ENCODE data around the gene DRD2. TPM values are rescaled to one million over a fixed set of nuclear protein-coding genes. Genes with fewer than 3 reads are reported as not detected.
"Not testable (repeated sequence)": the region's sequence is repeated elsewhere in the genome, so short reads cannot be mapped to it uniquely, and the experiment has no call there.

DRD2 gene
- total RNA-seq = not detected

DNA sequence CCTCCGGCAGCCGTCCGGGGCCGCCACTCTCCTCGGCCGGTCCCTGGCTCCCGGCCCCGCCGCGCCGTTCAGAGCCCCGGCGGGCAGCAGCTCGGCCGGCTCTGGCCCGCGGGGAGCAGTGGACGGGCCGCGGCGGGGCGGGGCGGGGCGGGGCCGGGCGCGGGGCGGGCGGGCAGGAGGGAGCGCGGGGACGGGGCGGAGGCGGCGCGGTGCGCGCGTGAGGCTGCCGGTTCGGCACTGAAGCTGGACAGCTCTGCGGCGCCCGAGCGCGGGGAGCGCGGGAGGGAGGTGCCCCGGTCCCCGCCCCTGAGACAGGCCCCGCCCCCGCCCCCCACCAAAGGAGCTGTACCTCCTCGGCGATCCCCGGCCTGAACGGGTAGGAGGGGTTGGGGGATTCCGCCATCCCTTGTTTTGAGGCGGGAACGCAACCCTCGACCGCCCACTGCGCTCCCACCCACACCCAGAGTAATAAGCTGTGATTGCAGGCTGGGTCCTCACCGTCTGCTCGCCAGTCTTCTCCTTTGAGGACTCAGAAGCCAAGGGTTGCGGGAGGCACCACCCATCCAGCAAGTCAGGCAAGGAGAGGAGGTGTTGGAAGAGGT is at the start of gene DRD2:
Gene DRD2 (minus strand): TSS at position 239 of the 602 bp plus-strand sequence. CDS start 50,747 bp downstream, outside the sequence.
- no peaks in the 10 kb centered on the region for H3K4me1 ChIP-seq (ENCODE audit: control insufficient read depth in 3 of 3, insufficient read depth in 3 of 3, low read length in 3 of 3)
- no peak within 1 kb of the TSS for H3K4me3 ChIP-seq (ENCODE audit: low read length in 3 of 3)
- no peaks in the 10 kb centered on the region for H3K36me3 ChIP-seq (ENCODE audit: control insufficient read depth in 3 of 3, insufficient read depth in 3 of 3, low read length in 3 of 3)
- no peak within 1 kb of the TSS for H3K9ac ChIP-seq (ENCODE audit: low read depth in 1 of 3, low read length in 3 of 3)
- no peak within 1 kb of the TSS for H3K27ac ChIP-seq (ENCODE audit: low read depth, low read length)
- no peaks in the 10 kb centered on the region for H3K9me3 ChIP-seq (ENCODE audit: control insufficient read depth in 3 of 3, low read length in 3 of 3)
- H3K27me3 ChIP-seq (ENCODE audit: control insufficient read depth in 3 of 3, insufficient read depth in 3 of 3, low read length in 3 of 3) = peaks cover 57 to 65% (median 62%) of the 10 kb centered on the region in 3 donors

GRCh38 chr11:113523906-113524305 is 48.7 kb upstream of the DRD2 start:
- H3K27me3 ChIP-seq (ENCODE audit: control insufficient read depth in 3 of 3, insufficient read depth in 3 of 3, low read length in 3 of 3); H3K9ac ChIP-seq (ENCODE audit: low read depth in 1 of 3, low read length in 3 of 3); H3K4me1 ChIP-seq (ENCODE audit: control insufficient read depth in 3 of 3, insufficient read depth in 3 of 3, low read length in 3 of 3); H3K4me3 ChIP-seq (ENCODE audit: low read length in 3 of 3); H3K36me3 ChIP-seq (ENCODE audit: control insufficient read depth in 3 of 3, insufficient read depth in 3 of 3, low read length in 3 of 3); H3K9me3 ChIP-seq (ENCODE audit: control insufficient read depth in 3 of 3, low read length in 3 of 3); H3K27ac ChIP-seq (ENCODE audit: low read depth, low read length): not testable (repeated sequence)

DNA sequence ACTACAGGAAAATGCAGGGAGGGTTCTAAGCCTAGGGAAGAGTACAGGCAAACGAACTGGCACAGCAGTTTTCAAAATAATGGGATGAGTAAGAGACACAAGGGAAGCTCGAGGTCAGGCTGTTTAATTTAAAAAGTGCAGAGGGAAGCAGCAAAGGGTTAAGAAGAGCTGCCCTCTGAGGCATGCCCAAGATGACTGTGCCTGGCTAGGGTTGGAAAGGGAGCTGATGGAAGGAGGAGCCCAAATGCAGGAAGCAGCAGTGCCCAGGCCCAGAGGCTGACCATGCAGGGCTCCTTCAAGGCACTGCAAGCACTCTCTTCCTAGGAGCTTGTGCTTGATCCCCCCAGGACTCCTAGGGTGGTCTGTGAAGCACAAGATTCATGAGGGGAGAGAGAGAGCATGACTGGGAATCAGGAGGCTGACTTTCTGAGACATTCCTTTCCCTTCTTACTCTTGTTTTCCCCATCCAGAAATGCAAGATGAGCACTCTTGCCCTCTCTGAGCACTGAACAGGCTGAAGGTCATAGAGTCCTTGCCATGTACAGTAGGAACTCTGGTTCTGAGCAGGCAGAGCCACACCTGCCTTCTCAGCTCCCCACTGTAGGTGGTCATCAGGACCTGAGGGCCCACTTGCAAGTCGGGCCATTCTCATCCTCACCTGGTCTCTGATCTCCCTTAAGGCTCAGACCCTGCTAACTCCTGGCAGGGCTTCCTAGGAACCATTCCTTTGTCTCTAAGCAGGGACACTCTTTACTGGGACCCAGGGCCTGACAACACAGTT is 46.7 kb upstream of the DRD2 start:
- Histone ChIP-seq H3K4me3 (ENCODE audit: low read length in 3 of 3) (no peak overlapping the region), H3K27ac (ENCODE audit: low read depth, low read length) (no peak overlapping the region), H3K27me3 (ENCODE audit: control insufficient read depth in 3 of 3, insufficient read depth in 3 of 3, low read length in 3 of 3) (peaks cover 0 to 4% (median 4%) of the 10 kb centered on the region in 3 donors), H3K36me3 (ENCODE audit: control insufficient read depth in 3 of 3, insufficient read depth in 3 of 3, low read length in 3 of 3) (no peaks in the 10 kb centered on the region), H3K4me1 (ENCODE audit: control insufficient read depth in 3 of 3, insufficient read depth in 3 of 3, low read length in 3 of 3) (no peaks in the 10 kb centered on the region), H3K9ac (ENCODE audit: low read depth in 1 of 3, low read length in 3 of 3) (no peak overlapping the region), H3K9me3 (ENCODE audit: control insufficient read depth in 3 of 3, low read length in 3 of 3) (no peaks in the 10 kb centered on the region)

- peaks cover 0 to 4% (median 4%) of the 10 kb centered on the region in 3 donors for H3K27me3 ChIP-seq (ENCODE audit: control insufficient read depth in 3 of 3, insufficient read depth in 3 of 3, low read length in 3 of 3)
- H3K9me3 ChIP-seq (ENCODE audit: control insufficient read depth in 3 of 3, low read length in 3 of 3) = no peaks in the 10 kb centered on the region
- no peak overlapping the region for H3K27ac ChIP-seq (ENCODE audit: low read depth, low read length)
- no peaks in the 10 kb centered on the region for H3K36me3 ChIP-seq (ENCODE audit: control insufficient read depth in 3 of 3, insufficient read depth in 3 of 3, low read length in 3 of 3)
- H3K9ac ChIP-seq (ENCODE audit: low read depth in 1 of 3, low read length in 3 of 3) = no peak overlapping the region
- no peaks in the 10 kb centered on the region for H3K4me1 ChIP-seq (ENCODE audit: control insufficient read depth in 3 of 3, insufficient read depth in 3 of 3, low read length in 3 of 3)
- no peak overlapping the region for H3K4me3 ChIP-seq (ENCODE audit: low read length in 3 of 3)
These were observed 44.9 kb upstream of the DRD2 start for GRCh38 chr11:113519989-113520613.

- H3K9me3 ChIP-seq (ENCODE audit: control insufficient read depth in 3 of 3, low read length in 3 of 3) = no peaks in the 10 kb centered on the region
- H3K4me3 ChIP-seq (ENCODE audit: low read length in 3 of 3) = no peak overlapping the region
- H3K9ac ChIP-seq (ENCODE audit: low read depth in 1 of 3, low read length in 3 of 3) = no peak overlapping the region
- H3K4me1 ChIP-seq (ENCODE audit: control insufficient read depth in 3 of 3, insufficient read depth in 3 of 3, low read length in 3 of 3) = no peaks in the 10 kb centered on the region
- H3K27me3 ChIP-seq (ENCODE audit: control insufficient read depth in 3 of 3, insufficient read depth in 3 of 3, low read length in 3 of 3) = peaks cover 0 to 4% (median 4%) of the 10 kb centered on the region in 3 donors
- no peaks in the 10 kb centered on the region for H3K36me3 ChIP-seq (ENCODE audit: control insufficient read depth in 3 of 3, insufficient read depth in 3 of 3, low read length in 3 of 3)
- no peak overlapping the region for H3K27ac ChIP-seq (ENCODE audit: low read depth, low read length)
These were observed 43.7 kb upstream of the DRD2 start for GRCh38 chr11:113518716-113519495.

GRCh38 chr11:113517361-113517760 is 42.2 kb upstream of the DRD2 start:
- H3K36me3 ChIP-seq (ENCODE audit: control insufficient read depth in 3 of 3, insufficient read depth in 3 of 3, low read length in 3 of 3) = no peaks in the 10 kb centered on the region
- no peak overlapping the region for H3K4me3 ChIP-seq (ENCODE audit: low read length in 3 of 3)
- peaks cover 0 to 11% (median 4%) of the 10 kb centered on the region in 3 donors for H3K27me3 ChIP-seq (ENCODE audit: control insufficient read depth in 3 of 3, insufficient read depth in 3 of 3, low read length in 3 of 3)
- H3K9ac ChIP-seq (ENCODE audit: low read depth in 1 of 3, low read length in 3 of 3) = no peak overlapping the region
- H3K27ac ChIP-seq (ENCODE audit: low read depth, low read length) = no peak overlapping the region
- no peaks in the 10 kb centered on the region for H3K9me3 ChIP-seq (ENCODE audit: control insufficient read depth in 3 of 3, low read length in 3 of 3)
- H3K4me1 ChIP-seq (ENCODE audit: control insufficient read depth in 3 of 3, insufficient read depth in 3 of 3, low read length in 3 of 3) = no peaks in the 10 kb centered on the region

DNA sequence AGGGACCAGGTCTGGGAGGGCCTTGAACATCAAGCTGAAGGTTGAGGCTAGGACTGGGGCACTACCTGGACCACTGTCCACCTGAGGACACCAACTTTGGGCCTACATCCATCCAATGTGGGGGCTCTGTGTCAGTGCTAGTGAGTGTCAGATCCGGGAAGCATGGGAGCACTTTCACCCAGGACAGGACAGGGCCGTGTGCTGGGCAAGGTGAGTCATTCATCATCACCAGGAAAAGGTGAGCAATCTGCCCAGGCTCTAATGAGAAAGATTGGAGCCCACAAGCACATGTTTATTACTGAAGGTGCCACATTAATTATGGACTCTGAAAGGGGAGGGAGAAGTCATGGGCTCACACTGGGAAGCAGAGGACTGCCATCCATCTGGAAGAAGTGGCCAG is 39.7 kb upstream of the DRD2 start:
- Histone ChIP-seq H3K27me3 (ENCODE audit: control insufficient read depth in 3 of 3, insufficient read depth in 3 of 3, low read length in 3 of 3) (peaks cover 0 to 7% (median 0%) of the 10 kb centered on the region in 3 donors), H3K36me3 (ENCODE audit: control insufficient read depth in 3 of 3, insufficient read depth in 3 of 3, low read length in 3 of 3) (no peaks in the 10 kb centered on the region), H3K4me3 (ENCODE audit: low read length in 3 of 3) (no peak overlapping the region), H3K27ac (ENCODE audit: low read depth, low read length) (no peak overlapping the region), H3K4me1 (ENCODE audit: control insufficient read depth in 3 of 3, insufficient read depth in 3 of 3, low read length in 3 of 3) (no peaks in the 10 kb centered on the region), H3K9me3 (ENCODE audit: control insufficient read depth in 3 of 3, low read length in 3 of 3) (no peaks in the 10 kb centered on the region), H3K9ac (ENCODE audit: low read depth in 1 of 3, low read length in 3 of 3) (no peak overlapping the region)

GRCh38 chr11:113507341-113507740 is 32.1 kb upstream of the DRD2 start:
- H3K4me3 ChIP-seq (ENCODE audit: low read length in 3 of 3) = no peak overlapping the region
- H3K27me3 ChIP-seq (ENCODE audit: control insufficient read depth in 3 of 3, insufficient read depth in 3 of 3, low read length in 3 of 3) = peaks cover 0 to 2% (median 0%) of the 10 kb centered on the region in 3 donors
- H3K36me3 ChIP-seq (ENCODE audit: control insufficient read depth in 3 of 3, insufficient read depth in 3 of 3, low read length in 3 of 3) = no peaks in the 10 kb centered on the region
- H3K9me3 ChIP-seq (ENCODE audit: control insufficient read depth in 3 of 3, low read length in 3 of 3) = no peaks in the 10 kb centered on the region
- no peaks in the 10 kb centered on the region for H3K4me1 ChIP-seq (ENCODE audit: control insufficient read depth in 3 of 3, insufficient read depth in 3 of 3, low read length in 3 of 3)
- H3K27ac ChIP-seq (ENCODE audit: low read depth, low read length) = no peak overlapping the region
- no peak overlapping the region for H3K9ac ChIP-seq (ENCODE audit: low read depth in 1 of 3, low read length in 3 of 3)

- H3K4me1 ChIP-seq (ENCODE audit: control insufficient read depth in 3 of 3, insufficient read depth in 3 of 3, low read length in 3 of 3) = no peaks in the 10 kb centered on the region
- no peaks in the 10 kb centered on the region for H3K9me3 ChIP-seq (ENCODE audit: control insufficient read depth in 3 of 3, low read length in 3 of 3)
- no peak overlapping the region for H3K9ac ChIP-seq (ENCODE audit: low read depth in 1 of 3, low read length in 3 of 3)
- no peak overlapping the region for H3K27ac ChIP-seq (ENCODE audit: low read depth, low read length)
- H3K27me3 ChIP-seq (ENCODE audit: control insufficient read depth in 3 of 3, insufficient read depth in 3 of 3, low read length in 3 of 3) = peaks cover 0 to 2% (median 0%) of the 10 kb centered on the region in 3 donors
- H3K36me3 ChIP-seq (ENCODE audit: control insufficient read depth in 3 of 3, insufficient read depth in 3 of 3, low read length in 3 of 3) = no peaks in the 10 kb centered on the region
- H3K4me3 ChIP-seq (ENCODE audit: low read length in 3 of 3) = no peak overlapping the region
These were observed 31.7 kb upstream of the DRD2 start for GRCh38 chr11:113506893-113507292.

Measured in skeletal muscle tissue (tissue), 4 donors.